Measurements from ENCODE around the gene SPPL3.

- no peak for TF ChIP-seq RCOR1 (IDR thresholded peaks at IDR 0.05; ENCODE audit: low read length)
- no peak for TF ChIP-seq MXI1 (IDR thresholded peaks at IDR 0.05; ENCODE audit: low read depth, low read length)
- no peak for TF ChIP-seq RFX5 (IDR thresholded peaks at IDR 0.05; ENCODE audit: low read length)
- TF ChIP-seq TAF1 (IDR thresholded peaks at IDR 0.05; ENCODE audit: borderline replicate concordance, low read depth, low read length) = no peak
- TF ChIP-seq SIN3A (IDR thresholded peaks at IDR 0.05; ENCODE audit: borderline replicate concordance, low read depth, low read length) = no peak
- peak; percentile 31; the same call in 1 of the 2 replicates for TF ChIP-seq CTCF (IDR thresholded peaks at IDR 0.05)
- TF ChIP-seq IRF3 (IDR thresholded peaks at IDR 0.05; ENCODE audit: low read depth, low read length) = no peak
- TF ChIP-seq YY1 (IDR thresholded peaks at IDR 0.05; ENCODE audit: low read depth) = no peak
- no peak for TF ChIP-seq EP300 (IDR thresholded peaks at IDR 0.05; ENCODE audit: borderline replicate concordance in 1 of 2, low read depth in 1 of 2, low read length in 1 of 2)
- TF ChIP-seq CHD2 (IDR thresholded peaks at IDR 0.05; ENCODE audit: low read length, partially characterized antibody) = no peak
These were observed 128.2 kb downstream of the SPPL3 start for GRCh38 chr12:120775862-120776552.
